GM18861 (cell line): ENCODE data around the gene LRMDA.
"Not testable (repeated sequence)": the region's sequence is repeated elsewhere in the genome, so short reads cannot be mapped to it uniquely, and the experiment has no call there.

ENCODE experiments used
- ATAC-seq: cut with Tn5 transposase; IDR thresholded peaks from one replicate; pipeline ENCODE4 v1.9.1; 2021; ENCODE audit not compliant: unreplicated experiment

The LRMDA gene

GRCh38 chr10:76052682-76053503, 621.5 kb downstream of the LRMDA start:
- ATAC-seq: no peak

- ATAC-seq: no peak
These were observed 624.0 kb downstream of the LRMDA start for GRCh38 chr10:76055466-76055865.

GRCh38 chr10:76055963-76056362, 624.5 kb downstream of the LRMDA start:
- no peak for ATAC-seq

- not testable (repeated sequence) for ATAC-seq
These were observed 629.6 kb downstream of the LRMDA start for GRCh38 chr10:76060993-76061392.

- ATAC-seq: no peak
These were observed 635.0 kb downstream of the LRMDA start for GRCh38 chr10:76066457-76066856.

- no peak for ATAC-seq
These were observed 636.0 kb downstream of the LRMDA start for GRCh38 chr10:76067447-76067846.

- ATAC-seq: no peak
These were observed 637.4 kb downstream of the LRMDA start for GRCh38 chr10:76068856-76069255.

- no peak for ATAC-seq
These were observed 639.5 kb downstream of the LRMDA start for GRCh38 chr10:76070916-76071315.

- ATAC-seq: no peak
These were observed 640.4 kb downstream of the LRMDA start for GRCh38 chr10:76071653-76072365.

- no peak for ATAC-seq
These were observed 641.0 kb downstream of the LRMDA start for GRCh38 chr10:76072384-76072783.

GRCh38 chr10:76073524-76073923, 642.1 kb downstream of the LRMDA start:
- ATAC-seq: no peak

- no peak for ATAC-seq
These were observed 643.2 kb downstream of the LRMDA start for GRCh38 chr10:76074659-76075058.

GRCh38 chr10:76080451-76080850, 649.0 kb downstream of the LRMDA start:
- ATAC-seq: no peak

- no peak for ATAC-seq
These were observed 649.6 kb downstream of the LRMDA start for GRCh38 chr10:76080991-76081390.

- no peak for ATAC-seq
These were observed 650.8 kb downstream of the LRMDA start for GRCh38 chr10:76082232-76082631.

- no peak for ATAC-seq
These were observed 651.5 kb downstream of the LRMDA start for GRCh38 chr10:76082956-76083355.

GRCh38 chr10:76085002-76085816, 653.8 kb downstream of the LRMDA start:
- no peak for ATAC-seq

- ATAC-seq: no peak
These were observed 654.4 kb downstream of the LRMDA start for GRCh38 chr10:76085817-76086167.

- no peak for ATAC-seq
These were observed 654.8 kb downstream of the LRMDA start for GRCh38 chr10:76086170-76086760.

- ATAC-seq: peak; percentile 67
These were observed 655.6 kb downstream of the LRMDA start for GRCh38 chr10:76086761-76087639.
